OCI-M1 (cell line): ENCODE measurements around the gene ALDH3A1.

Experiments used
- DNase-seq: peaks from one replicate; lab custom pipeline; 2025; lab: John Stamatoyannopoulos, UW

Gene ALDH3A1

GRCh38 chr17:19703106-19703827 is 44.8 kb downstream of the ALDH3A1 start:
- DNase-seq: no peak

DNA sequence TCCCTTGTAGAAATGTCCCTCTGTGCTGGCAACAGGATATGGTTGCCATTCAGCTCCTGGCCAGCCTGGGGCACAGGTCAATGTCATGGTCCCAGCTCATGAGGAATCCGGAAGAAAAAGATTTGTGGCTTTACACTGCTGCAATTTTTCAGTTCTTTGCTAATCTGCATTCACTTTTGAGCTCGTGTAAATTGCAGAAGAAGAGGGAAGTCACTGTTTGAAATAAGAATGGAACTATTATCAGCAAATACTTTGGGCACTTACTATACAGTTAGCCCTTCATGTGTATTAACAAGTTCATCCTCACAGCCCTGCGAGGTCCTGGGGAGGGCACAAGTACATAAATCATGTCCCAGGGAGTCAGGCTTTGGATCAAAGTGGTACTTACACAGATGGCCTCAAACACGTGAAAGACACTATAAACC is 45.9 kb downstream of the ALDH3A1 start:
- DNase-seq: no peak
